ENCODE data around the gene EGFL7.

EGFL7 gene

GRCh38 chr9:136712690-136713544, 50.2 kb downstream of the EGFL7 start:
- TF ChIP-seq CTCF (IDR thresholded peaks at IDR 0.05; ENCODE audit: low read length, missing control alignments): no peak
- no peak for DNase-seq (ENCODE audit: low read depth)
- H3K4me3 ChIP-seq (replicated peaks; ENCODE audit: low read depth, low read length): peak overlapping the region; percentile 64

DNA sequence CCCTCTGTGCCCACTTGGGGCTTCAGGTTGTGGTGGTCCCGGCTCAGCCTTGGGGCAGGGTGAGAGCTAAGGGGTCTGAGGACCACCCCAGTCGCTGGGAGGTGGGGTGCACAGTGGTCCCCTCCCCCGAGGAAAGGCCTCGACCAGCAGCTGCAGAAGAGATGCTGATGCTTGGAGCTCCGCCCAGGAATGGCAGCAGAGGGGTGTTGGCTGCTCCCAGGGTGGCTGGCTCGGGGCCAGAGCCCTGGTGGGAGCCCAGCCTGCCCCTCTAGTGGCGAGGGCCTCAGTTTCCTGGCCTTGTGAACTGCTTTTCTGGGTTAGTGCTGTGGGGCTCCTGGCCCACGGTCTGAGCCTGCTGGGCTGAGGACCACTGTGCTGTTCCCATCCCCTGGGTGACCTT, 50.8 kb downstream of the EGFL7 start:
- peak overlapping the region; percentile 64 for H3K4me3 ChIP-seq (replicated peaks; ENCODE audit: low read depth, low read length)
- TF ChIP-seq CTCF (IDR thresholded peaks at IDR 0.05; ENCODE audit: low read length, missing control alignments): no peak

GRCh38 chr9:136714096-136714892, 51.6 kb downstream of the EGFL7 start:
- no peak for TF ChIP-seq CTCF (IDR thresholded peaks at IDR 0.05; ENCODE audit: low read length, missing control alignments)
- peak; percentile 64 for DNase-seq (ENCODE audit: low read depth)
- peak overlapping the region; percentile 64 for H3K4me3 ChIP-seq (replicated peaks; ENCODE audit: low read depth, low read length)

More for the DNA sequence above, 50.8 kb downstream of the EGFL7 start:
- no peak for DNase-seq (ENCODE audit: low read depth)

- DNase-seq (ENCODE audit: low read depth): no peak
- H3K4me3 ChIP-seq (replicated peaks; ENCODE audit: low read depth, low read length): no peak overlapping the region
- TF ChIP-seq CTCF (IDR thresholded peaks at IDR 0.05; ENCODE audit: low read length, missing control alignments): no peak
Observed at GRCh38 chr9:136714893-136715274, 52.2 kb downstream of the EGFL7 start.

- DNase-seq (ENCODE audit: low read depth): no peak
- no peak overlapping the region for H3K4me3 ChIP-seq (replicated peaks; ENCODE audit: low read depth, low read length)
- no peak for TF ChIP-seq CTCF (IDR thresholded peaks at IDR 0.05; ENCODE audit: low read length, missing control alignments)
Observed at GRCh38 chr9:136717399-136717798, 54.7 kb downstream of the EGFL7 start.

GRCh38 chr9:136718345-136719194, 55.9 kb downstream of the EGFL7 start:
- no peak overlapping the region for H3K4me3 ChIP-seq (replicated peaks; ENCODE audit: low read depth, low read length)
- DNase-seq (ENCODE audit: low read depth): no peak
- TF ChIP-seq CTCF (IDR thresholded peaks at IDR 0.05; ENCODE audit: low read length, missing control alignments): no peak
